Measurements from ENCODE around the gene TOR2A.
A peak's percentile ranks its signal among the peaks of the same experiment; 100 is the strongest.

Gene TOR2A

GRCh38 chr9:127716412-127716811 is 18.7 kb downstream of the TOR2A start:
- DNase-seq: no peak

GRCh38 chr9:127715470-127716337 is 19.4 kb downstream of the TOR2A start, which contains the start of the genes PTRH1 and TTC16:
Gene PTRH1 (minus strand): TSS chr9:127715663. CDS start chr9:127715639, 24 bp downstream.
Gene TTC16 (plus strand): TSS chr9:127716079. CDS start chr9:127716146, 67 bp downstream.
- peak; percentile 91 for DNase-seq

- DNase-seq: no peak
Measured at GRCh38 chr9:127714951-127715469, 20.1 kb downstream of the TOR2A start.

- no peak for DNase-seq
Measured at GRCh38 chr9:127714020-127714750, 20.9 kb downstream of the TOR2A start.

- DNase-seq: no peak
Measured at GRCh38 chr9:127712867-127713266, 22.2 kb downstream of the TOR2A start.

GRCh38 chr9:127712371-127712770 is 22.7 kb downstream of the TOR2A start:
- DNase-seq: no peak

GRCh38 chr9:127711831-127712274 is 23.2 kb downstream of the TOR2A start:
- peak; percentile 34 for DNase-seq

GRCh38 chr9:127711226-127711701 is 23.8 kb downstream of the TOR2A start:
- DNase-seq: no peak

GRCh38 chr9:127710204-127710783 is 24.8 kb downstream of the TOR2A start:
- DNase-seq: no peak

- no peak for DNase-seq
Measured at GRCh38 chr9:127708952-127709587, 26.0 kb downstream of the TOR2A start.

GRCh38 chr9:127707766-127708165 is 27.3 kb downstream of the TOR2A start:
- DNase-seq: no peak

- DNase-seq: no peak
Measured at GRCh38 chr9:127706836-127707241, 28.3 kb downstream of the TOR2A start, which contains the start of gene CFAP157. Gene CFAP157 (plus strand): TSS chr9:127706988. CDS start chr9:127707032, 44 bp downstream.

GRCh38 chr9:127705577-127706379 is 29.3 kb downstream of the TOR2A start:
- DNase-seq: no peak

GRCh38 chr9:127703289-127703946 is 31.7 kb downstream of the TOR2A start:
- no peak for DNase-seq

- DNase-seq: no peak
Measured at GRCh38 chr9:127700594-127701255, 34.4 kb downstream of the TOR2A start.

GRCh38 chr9:127700140-127700539 is 35.0 kb downstream of the TOR2A start:
- DNase-seq: no peak

- peak; percentile 72 for DNase-seq
Measured at GRCh38 chr9:127698985-127699670, 36.0 kb downstream of the TOR2A start.

GRCh38 chr9:127698386-127698785 is 36.7 kb downstream of the TOR2A start:
- no peak for DNase-seq

GRCh38 chr9:127697575-127697974 is 37.5 kb downstream of the TOR2A start:
- no peak for DNase-seq

All from NCI-H1092 treated with DMSO at 0.1 percent for 48 hours (cell line).